Keratinocyte (primary cell): Measurements from ENCODE around the gene NBPF8. TPM values are rescaled to one million over a fixed set of nuclear protein-coding genes. Genes with fewer than 3 reads are reported as not detected.
"Not testable (repeated sequence)": the region's sequence is repeated elsewhere in the genome, so short reads cannot be mapped to it uniquely, and the experiment has no call there.

Experiments
- DNase-seq: peaks from one replicate; pipeline ENCODE4 v3.0.0-alpha.2; 2011; ENCODE audit warnings: low read depth, missing footprints, low spot score
- FAIRE-seq: peaks from 2 replicates; lab custom pipeline; 2011; peaks lifted over from hg19 to GRCh38; lab: Jason Lieb, UNC
- H2AFZ ChIP-seq: 2 replicates; pipeline ENCODE4 v1.6.0; 2012; ENCODE audit warnings: low read length, control low read depth, inconsistent platforms; ENCODE audit not compliant: control insufficient read depth
- H3K27ac ChIP-seq: 2 replicates; pipeline ENCODE4 v1.5.1; 2011; ENCODE audit warnings: low read length; ENCODE audit not compliant: control insufficient read depth, insufficient read depth
- H3K27me3 ChIP-seq: 3 replicates; pipeline ENCODE4 v1.6.0; 2011; ENCODE audit warnings: low read length; ENCODE audit not compliant: control insufficient read depth, insufficient read depth; ENCODE audit errors: extremely low read depth
- H3K36me3 ChIP-seq, 2 experiments: 2 replicates in 1 of 2; 3 replicates in 1 of 2; pipeline ENCODE4 v1.5.1; 2011; ENCODE audit warnings: low read length in 2 of 2, mild to moderate bottlenecking in 1 of 2; ENCODE audit not compliant: control insufficient read depth in 2 of 2, insufficient read depth in 2 of 2; ENCODE audit errors: extremely low read depth in 1 of 2
- H3K4me1 ChIP-seq: 3 replicates; pipeline ENCODE4 v1.5.1; 2011; ENCODE audit warnings: low read length; ENCODE audit not compliant: control insufficient read depth, insufficient read depth; ENCODE audit errors: extremely low read depth
- H3K4me2 ChIP-seq: 3 replicates; pipeline ENCODE4 v1.6.0; 2011; ENCODE audit warnings: low read depth, low read length; ENCODE audit not compliant: control insufficient read depth, insufficient read depth; ENCODE audit errors: extremely low read depth
- H3K4me3 ChIP-seq, 3 experiments: fragments of 200-600 bp in 1 of 3; sonication (generic) in 1 of 3; 2 replicates in 2 of 3; 3 replicates in 1 of 3; pipeline ENCODE4 v1.5.1; 2011 to 2016; ENCODE audit warnings: low read length in 3 of 3, mild to moderate bottlenecking in 3 of 3, control low read depth in 2 of 3, inconsistent platforms in 1 of 3, low read depth in 1 of 3, mixed read lengths in 1 of 3, mixed run types in 1 of 3, moderate library complexity in 1 of 3; ENCODE audit not compliant: control insufficient read depth in 2 of 3, insufficient read depth in 2 of 3; ENCODE audit errors: extremely low read depth in 1 of 3
- H3K79me2 ChIP-seq: 2 replicates; pipeline ENCODE4 v1.6.0; 2012; ENCODE audit warnings: low read length; ENCODE audit not compliant: control insufficient read depth, insufficient read depth
- H3K9ac ChIP-seq: 3 replicates; pipeline ENCODE4 v1.6.0; 2011; ENCODE audit warnings: low read length; ENCODE audit not compliant: control insufficient read depth, insufficient read depth; ENCODE audit errors: extremely low read depth
- H3K9me1 ChIP-seq: 3 replicates; pipeline ENCODE4 v1.6.0; 2011; ENCODE audit warnings: low read length; ENCODE audit not compliant: control insufficient read depth, insufficient read depth; ENCODE audit errors: extremely low read depth
- H3K9me3 ChIP-seq: 2 replicates; pipeline ENCODE4 v1.5.1; 2012; ENCODE audit warnings: low read depth, low read length; ENCODE audit not compliant: control insufficient read depth
- H4K20me1 ChIP-seq: 3 replicates; pipeline ENCODE4 v1.6.0; 2011; ENCODE audit warnings: low read length; ENCODE audit not compliant: control insufficient read depth, insufficient read depth; ENCODE audit errors: extremely low read depth
- dilution Hi-C: fragments of 300-500 bp; cut with MboI; formaldehyde crosslinking; loops from one replicate; pipeline ENCODE4 v1.7.0; 2020; ENCODE audit warnings: low sequenced_read_pairs; ENCODE audit not compliant: extremely low pct_ligation_motif_present
- polyA plus RNA-seq, 5 experiments: library from polyadenylated mRNA; depleted of rRNA in 3 of 5; stranded (reverse) in 3 of 5; stranded (forward) in 1 of 5; unstranded in 1 of 5; fragments of >200 nt; gene quantifications; 1 replicate in 1 of 5; 2 replicates in 3 of 5; 3 replicates in 1 of 5; pipeline versions ENCODE4 v1.2.1 to v1.2.3, GENCODE V29; 2011 to 2012; ENCODE audit warnings: missing spikeins in 2 of 5, low read depth in 1 of 5, low replicate concordance in 1 of 5

NBPF8 gene
- polyA plus RNA-seq, 1 donor (not counting 4 experiments of a cell fraction or from before 2014, with no cell fraction given): 25.8 TPM

GRCh38 chr1:120425063-120425462, 10.2 kb downstream of the NBPF8 start:
- H3K9me1 ChIP-seq, dilution Hi-C loops, H3K27ac ChIP-seq, H3K4me2 ChIP-seq, FAIRE-seq, H3K4me1 ChIP-seq, H3K27me3 ChIP-seq, H3K4me3 ChIP-seq, H3K79me2 ChIP-seq, H2AFZ ChIP-seq, H3K9me3 ChIP-seq, H3K36me3 ChIP-seq, H3K9ac ChIP-seq, H4K20me1 ChIP-seq, DNase-seq: not testable (repeated sequence)

GRCh38 chr1:120431626-120432025, 16.8 kb downstream of the NBPF8 start:
- FAIRE-seq, H3K4me1 ChIP-seq, H3K27me3 ChIP-seq, DNase-seq, H3K27ac ChIP-seq, H3K4me3 ChIP-seq, dilution Hi-C loops, H3K79me2 ChIP-seq, H3K9ac ChIP-seq, H4K20me1 ChIP-seq, H3K36me3 ChIP-seq, H2AFZ ChIP-seq, H3K9me3 ChIP-seq, H3K4me2 ChIP-seq, H3K9me1 ChIP-seq: not testable (repeated sequence)

- H3K36me3 ChIP-seq, H3K27me3 ChIP-seq, H3K9me1 ChIP-seq, H4K20me1 ChIP-seq, H3K79me2 ChIP-seq, H3K9ac ChIP-seq, H3K27ac ChIP-seq, DNase-seq, H3K9me3 ChIP-seq, H3K4me2 ChIP-seq, H3K4me3 ChIP-seq, FAIRE-seq, H3K4me1 ChIP-seq, dilution Hi-C loops, H2AFZ ChIP-seq: not testable (repeated sequence)
Observed at GRCh38 chr1:120433831-120434230, 19.0 kb downstream of the NBPF8 start.

- DNase-seq, H3K36me3 ChIP-seq, H3K27ac ChIP-seq, H3K9me1 ChIP-seq, H2AFZ ChIP-seq, FAIRE-seq, dilution Hi-C loops, H3K9me3 ChIP-seq, H3K27me3 ChIP-seq, H3K79me2 ChIP-seq, H3K4me1 ChIP-seq, H3K4me2 ChIP-seq, H3K4me3 ChIP-seq, H3K9ac ChIP-seq, H4K20me1 ChIP-seq: not testable (repeated sequence)
Observed at GRCh38 chr1:120449124-120449523, 34.3 kb downstream of the NBPF8 start.

Other genes starting within 250 kb of the NBPF8 start
- gene SEC22B, start 238.5 kb upstream of the NBPF8 start, polyA plus RNA-seq: 13.5 to 19.5 TPM (median 14.0 TPM) in 3 replicates